GM21737 (cell line): ENCODE measurements around the gene USP30.
"Not testable (repeated sequence)": the region's sequence is repeated elsewhere in the genome, so short reads cannot be mapped to it uniquely, and the experiment has no call there.

Experiments
- ATAC-seq: cut with Tn5 transposase; IDR thresholded peaks from one replicate; pipeline ENCODE4 v1.9.1; 2021; ENCODE audit warnings: mild to moderate bottlenecking, moderate library complexity; ENCODE audit not compliant: unreplicated experiment

The USP30 gene

DNA sequence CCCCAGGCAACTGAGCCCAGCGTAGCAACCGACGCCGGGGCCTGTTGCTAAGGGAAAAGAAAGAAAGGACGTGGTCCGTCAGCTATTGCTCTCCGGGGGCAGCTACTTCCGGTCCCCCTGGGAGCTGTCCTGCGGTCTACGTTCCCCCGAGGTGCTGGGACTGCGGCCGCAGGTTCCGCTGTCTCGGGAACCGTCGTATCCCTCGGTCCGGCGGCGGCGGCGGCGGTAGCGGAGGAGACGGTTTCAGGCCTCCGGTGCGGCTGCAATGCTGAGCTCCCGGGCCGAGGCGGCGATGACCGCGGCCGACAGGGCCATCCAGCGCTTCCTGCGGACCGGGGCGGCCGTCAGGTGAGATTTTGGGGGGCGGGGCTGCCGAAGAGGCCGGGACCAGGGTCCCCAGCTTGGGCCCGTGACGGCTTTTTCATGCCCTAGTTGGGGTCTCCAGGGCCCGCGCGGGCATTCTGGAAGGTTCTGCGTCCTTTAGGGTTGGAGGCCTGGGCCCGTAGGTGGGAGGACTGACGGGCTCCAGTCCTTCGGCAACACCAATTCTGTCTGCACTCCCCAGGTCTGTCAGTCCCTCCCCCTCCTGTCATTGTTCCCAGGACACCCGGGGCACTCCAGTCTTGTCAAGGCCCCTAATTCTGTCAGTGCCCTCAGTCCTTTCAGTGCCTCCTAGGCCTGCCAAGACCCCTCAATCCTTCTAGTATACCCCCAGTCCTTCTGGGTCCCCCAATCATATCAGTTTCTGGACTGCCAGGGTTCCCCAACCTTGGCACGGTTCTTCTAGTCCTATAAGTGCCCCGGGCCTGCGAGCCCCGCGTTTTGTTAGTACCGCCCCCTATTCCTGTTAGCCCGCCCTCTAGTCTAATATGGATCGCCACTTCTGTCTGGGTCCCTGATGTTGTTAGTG lies at the start of gene USP30:
TSS of gene USP30 (plus strand) at position 163 of the 910 bp plus-strand sequence. CDS start at position 266, 103 bp downstream.
- peak; percentile 63 for ATAC-seq

- no peak for ATAC-seq
Measured at GRCh38 chr12:109004017-109004416, 48.4 kb upstream of the USP30 start.

- no peak for ATAC-seq
Measured at GRCh38 chr12:109009766-109010165, 42.6 kb upstream of the USP30 start.

- no peak for ATAC-seq
Measured at GRCh38 chr12:109010259-109010658, 42.1 kb upstream of the USP30 start.

DNA sequence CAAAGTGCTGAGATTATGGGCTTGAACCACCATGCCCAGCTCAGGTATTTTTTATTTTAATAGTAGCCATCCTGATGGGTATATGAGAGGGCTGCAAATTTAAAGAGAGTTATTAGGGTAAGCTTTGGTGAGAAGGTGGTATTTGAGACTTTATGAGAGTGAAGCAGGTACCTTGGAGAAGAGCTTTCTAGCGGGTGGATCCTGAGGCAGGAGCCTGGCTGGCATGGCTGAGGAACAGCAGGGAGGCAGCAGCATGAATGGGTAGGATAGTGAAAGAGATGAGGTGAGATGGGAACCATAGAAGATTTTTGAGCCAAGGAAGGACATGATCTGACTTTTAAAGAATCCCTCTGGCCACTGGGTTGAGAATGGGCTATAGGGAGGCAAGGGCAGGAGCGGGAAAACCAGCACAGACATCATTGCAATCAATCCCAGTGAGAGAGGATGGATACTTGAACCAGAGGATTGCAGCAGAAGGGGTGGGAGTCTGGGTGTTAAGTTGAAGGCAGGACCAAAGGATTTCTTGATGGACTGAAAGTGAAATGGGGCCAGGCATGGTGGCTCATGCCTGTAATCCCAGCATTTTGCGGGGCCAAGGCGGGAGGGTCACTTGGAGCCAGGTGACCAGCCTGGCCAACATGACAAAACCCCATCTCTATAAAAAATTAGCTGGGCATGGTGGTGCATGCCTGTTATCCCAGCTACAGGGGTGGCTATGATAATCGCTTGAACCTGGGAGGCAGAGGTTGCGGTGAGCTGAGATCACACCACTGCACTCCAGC lies 37.2 kb upstream of the USP30 start:
- ATAC-seq, result no peak

DNA sequence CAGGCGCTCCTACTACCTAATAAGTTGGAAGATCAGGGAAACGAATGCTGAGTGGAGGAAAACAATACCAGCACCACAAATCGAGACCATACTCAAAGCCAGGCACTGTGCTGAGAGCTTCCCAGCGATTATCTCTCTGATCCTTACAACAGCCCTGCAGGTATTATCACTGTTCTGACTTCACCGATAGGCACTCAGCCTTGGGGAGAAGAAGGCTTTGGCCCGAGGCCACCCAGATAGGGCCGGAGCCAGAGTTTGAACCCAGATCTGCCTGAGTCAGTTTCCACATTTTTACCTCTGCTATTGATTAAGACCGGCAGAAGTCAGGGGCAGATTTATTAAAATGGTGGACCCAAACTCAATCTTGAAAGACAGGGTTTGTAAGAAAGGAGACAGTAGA lies 36.4 kb upstream of the USP30 start:
- ATAC-seq, result no peak

- no peak for ATAC-seq
Measured at GRCh38 chr12:109016978-109017377, 35.4 kb upstream of the USP30 start.

DNA sequence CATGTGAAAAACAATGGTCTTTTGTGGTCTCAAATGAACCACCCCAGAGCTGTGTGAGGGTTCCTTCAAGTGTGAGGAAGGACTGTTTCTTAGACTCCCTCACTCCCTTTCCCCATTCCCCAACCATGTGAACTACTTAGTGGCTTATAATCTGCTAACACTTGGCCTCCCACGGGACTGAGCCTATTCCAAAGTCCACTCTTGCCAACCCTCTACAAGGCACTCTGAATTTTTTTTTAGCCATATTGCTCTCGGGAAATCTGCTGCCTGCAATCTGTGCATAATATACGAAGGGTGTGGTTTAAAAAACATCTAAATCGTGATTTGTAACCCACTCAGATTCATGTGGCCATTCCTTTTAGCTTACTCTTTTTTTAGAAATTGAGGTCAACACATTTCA lies 34.1 kb upstream of the USP30 start:
- no peak for ATAC-seq

- ATAC-seq, result no peak
Measured at GRCh38 chr12:109020146-109020795, 32.1 kb upstream of the USP30 start.

DNA sequence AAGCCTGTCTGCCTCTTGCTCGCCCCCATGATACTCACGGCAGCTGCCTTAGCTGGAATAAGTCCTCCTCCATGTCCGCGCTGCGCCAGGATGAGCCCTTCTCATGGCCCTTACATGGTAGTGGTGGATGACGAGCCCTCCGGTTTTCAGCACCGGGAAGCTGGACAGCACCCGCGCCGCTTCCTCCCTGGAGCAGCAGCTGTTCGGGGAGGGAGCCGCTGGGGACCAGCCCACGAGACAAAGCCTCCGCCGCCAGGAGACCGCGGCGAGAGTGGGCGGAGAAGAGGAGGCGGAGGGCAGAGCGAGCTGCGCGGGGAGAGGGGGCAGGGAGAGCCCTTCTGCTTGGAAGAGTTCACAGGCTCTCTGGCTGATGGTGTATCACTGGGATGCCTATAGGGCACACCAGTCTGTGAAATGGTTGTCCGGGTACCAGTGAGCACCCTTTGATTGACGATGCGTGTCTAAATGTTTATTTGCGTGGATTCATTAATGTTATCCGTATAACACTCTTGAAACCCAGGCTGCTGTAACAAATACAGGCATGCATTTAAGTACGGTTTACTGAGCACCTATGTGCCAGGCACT lies 31.5 kb upstream of the USP30 start, which contains the start of gene SVOP:
TSS of gene SVOP (minus strand) at position 273 of the 585 bp plus-strand sequence. CDS start at position 73, 200 bp downstream.
- ATAC-seq, result no peak

DNA sequence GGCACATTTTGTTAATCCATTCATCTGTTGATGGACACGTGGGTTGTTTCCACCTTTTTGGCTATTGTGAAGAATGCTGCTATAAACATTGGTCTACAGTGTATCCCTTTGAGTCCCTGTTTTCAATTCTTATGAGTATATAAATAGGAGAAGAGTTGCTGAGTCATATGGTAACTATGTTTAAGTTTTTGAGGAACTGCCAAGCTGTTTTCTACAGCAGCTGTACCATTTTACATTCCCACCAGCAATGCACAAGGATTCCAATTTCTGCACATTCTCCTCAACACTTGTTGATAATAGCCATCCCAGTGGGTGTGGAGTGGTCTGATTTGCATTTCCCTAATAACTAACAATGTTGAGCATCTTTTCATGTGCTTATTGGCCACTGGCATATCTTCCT lies 24.6 kb upstream of the USP30 start:
- no peak for ATAC-seq

- ATAC-seq, result not testable (repeated sequence)
Measured at GRCh38 chr12:109028624-109029023, 23.8 kb upstream of the USP30 start.

GRCh38 chr12:109029411-109029810 lies 23.0 kb upstream of the USP30 start:
- no peak for ATAC-seq

DNA sequence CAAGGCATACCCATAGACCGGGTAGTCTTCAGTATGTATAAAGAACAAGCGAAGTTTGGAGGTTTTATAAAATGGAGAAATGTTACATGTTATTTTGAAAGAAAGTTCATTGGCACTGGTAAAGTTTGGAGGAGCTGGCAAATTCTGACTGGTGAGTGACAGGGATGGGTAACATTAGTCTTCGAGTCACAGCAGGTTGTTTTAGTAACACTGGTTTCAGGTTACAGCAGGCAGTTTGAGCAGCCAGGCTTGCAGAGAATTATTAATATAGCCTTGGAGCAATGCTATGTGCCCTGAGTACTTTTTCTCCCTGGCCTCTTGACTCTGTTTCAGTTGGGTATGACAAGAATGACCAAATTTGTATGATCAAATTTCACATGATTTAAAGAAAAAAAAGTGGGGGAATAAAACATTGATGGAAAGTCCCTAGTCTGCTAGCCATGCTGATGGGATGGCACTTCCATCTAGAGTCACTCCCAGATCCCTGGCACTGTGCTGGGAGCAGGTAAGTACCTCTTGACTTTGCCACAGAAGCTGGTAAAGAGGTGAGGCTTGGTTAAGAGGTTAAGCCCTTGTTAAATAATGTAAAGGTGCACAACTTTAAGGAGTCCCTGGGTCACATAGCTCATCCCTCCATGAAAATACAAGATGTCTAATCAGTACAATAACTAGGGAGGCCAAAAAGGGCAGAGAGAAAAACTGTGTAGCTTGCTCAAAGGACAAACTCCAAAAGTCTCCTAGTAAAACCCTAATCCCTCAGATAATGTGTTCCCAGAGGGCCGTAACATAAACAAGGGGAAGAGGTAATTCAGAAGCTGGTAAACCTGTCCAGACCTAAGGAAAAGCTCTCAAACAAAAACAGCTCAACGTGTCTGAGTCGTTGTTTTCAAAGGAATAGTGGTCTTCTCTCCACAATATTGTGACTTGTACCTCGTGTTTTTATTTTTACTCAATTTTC lies 18.9 kb upstream of the USP30 start:
- no peak for ATAC-seq

- no peak for ATAC-seq
Measured at GRCh38 chr12:109036975-109037374, 15.4 kb upstream of the USP30 start.

- ATAC-seq, result no peak
Measured at GRCh38 chr12:109044241-109044640, 8.1 kb upstream of the USP30 start.

- ATAC-seq, result no peak
Measured at GRCh38 chr12:109047081-109047805, 5.1 kb upstream of the USP30 start.

GRCh38 chr12:109048706-109049105 lies 3.7 kb upstream of the USP30 start:
- ATAC-seq, result not testable (repeated sequence)

DNA sequence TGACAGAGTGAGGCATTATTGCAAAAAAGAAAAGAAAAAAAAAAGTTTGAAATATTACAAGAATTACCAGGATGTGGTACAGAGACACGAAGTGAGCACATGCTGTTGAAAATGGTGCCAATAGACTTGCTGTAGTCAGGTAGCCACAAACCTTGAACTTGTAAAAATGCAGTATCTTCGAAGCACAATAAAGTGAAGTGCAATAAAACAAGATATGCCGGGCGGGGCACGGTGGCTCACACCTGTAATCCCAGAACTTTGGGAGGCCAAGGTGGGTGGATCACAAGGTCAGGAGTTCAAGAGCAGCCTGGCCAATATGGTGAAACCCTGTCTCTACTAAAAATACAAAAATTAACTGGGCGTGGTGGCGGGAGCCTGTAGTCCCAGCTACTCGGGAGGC lies 2.6 kb upstream of the USP30 start:
- not testable (repeated sequence) for ATAC-seq
